Measurements from ENCODE around the gene SLC16A12. TPM values are rescaled to one million over a fixed set of nuclear protein-coding genes. Genes with fewer than 3 reads are reported as not detected.
A peak's percentile ranks its signal among the peaks of the same experiment; 100 is the strongest.

The SLC16A12 gene
- total RNA-seq, 1 experiment from 2014 or later = 1.0 TPM

GRCh38 chr10:89468191-89468965 lies 67.0 kb downstream of the SLC16A12 start:
- Mint-ChIP-seq H3K27me3 (ENCODE audit: unreplicated experiment) (no peaks in the 10 kb centered on the region), H3K27ac (ENCODE audit: unreplicated experiment) (peak overlapping the region; percentile 20), H3K4me1 (ENCODE audit: low read depth, unreplicated experiment) (peaks cover 51% of the 10 kb centered on the region), H3K4me3 (ENCODE audit: low read depth, unreplicated experiment) (peak overlapping the region; percentile 14), H3K9me3 (ENCODE audit: low read depth, unreplicated experiment) (no peaks in the 10 kb centered on the region), H3K36me3 (ENCODE audit: insufficient read depth, unreplicated experiment) (no peaks in the 10 kb centered on the region)
- intact Hi-C loops (cut with micrococcal nuclease; ENCODE audit: unreplicated experiment) = no loop called here
- CTCF ChIA-PET = interaction anchor here (1.5 kb wide), 1 partner anchor 81 kb away, joined by 3 read pairs; no protein-coding TSS in a partner anchor
- TF ChIP-seq, protein P1, sequence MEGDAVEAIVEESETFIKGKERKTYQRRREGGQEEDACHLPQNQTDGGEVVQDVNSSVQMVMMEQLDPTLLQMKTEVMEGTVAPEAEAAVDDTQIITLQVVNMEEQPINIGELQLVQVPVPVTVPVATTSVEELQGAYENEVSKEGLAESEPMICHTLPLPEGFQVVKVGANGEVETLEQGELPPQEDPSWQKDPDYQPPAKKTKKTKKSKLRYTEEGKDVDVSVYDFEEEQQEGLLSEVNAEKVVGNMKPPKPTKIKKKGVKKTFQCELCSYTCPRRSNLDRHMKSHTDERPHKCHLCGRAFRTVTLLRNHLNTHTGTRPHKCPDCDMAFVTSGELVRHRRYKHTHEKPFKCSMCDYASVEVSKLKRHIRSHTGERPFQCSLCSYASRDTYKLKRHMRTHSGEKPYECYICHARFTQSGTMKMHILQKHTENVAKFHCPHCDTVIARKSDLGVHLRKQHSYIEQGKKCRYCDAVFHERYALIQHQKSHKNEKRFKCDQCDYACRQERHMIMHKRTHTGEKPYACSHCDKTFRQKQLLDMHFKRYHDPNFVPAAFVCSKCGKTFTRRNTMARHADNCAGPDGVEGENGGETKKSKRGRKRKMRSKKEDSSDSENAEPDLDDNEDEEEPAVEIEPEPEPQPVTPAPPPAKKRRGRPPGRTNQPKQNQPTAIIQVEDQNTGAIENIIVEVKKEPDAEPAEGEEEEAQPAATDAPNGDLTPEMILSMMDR (IDR thresholded peaks at IDR 0.05; ENCODE audit: unreplicated experiment) = no peak
- BruUV-seq (replicated peaks) = no TSS peak
- DNase-seq = peak; percentile 28

GRCh38 chr10:89466599-89467035 lies 68.8 kb downstream of the SLC16A12 start:
- intact Hi-C loops (cut with micrococcal nuclease; ENCODE audit: unreplicated experiment) = loop anchor here (2.0 kb wide), 2 partner anchors 40 to 88 kb away; no protein-coding TSS in a partner anchor
- peak overlapping the region; percentile 54 for H3K27ac Mint-ChIP-seq (ENCODE audit: unreplicated experiment)
- no peaks in the 10 kb centered on the region for H3K9me3 Mint-ChIP-seq (ENCODE audit: low read depth, unreplicated experiment)
- CTCF ChIA-PET = interaction anchor here (1.2 to 1.6 kb wide), 3 partner anchors 83 to 89 kb away, joined by 3 to 10 read pairs (median 5); no protein-coding TSS in a partner anchor
- peak; percentile 51 for DNase-seq
- no TSS peak for BruUV-seq (replicated peaks)
- TF ChIP-seq, protein P1 (IDR thresholded peaks at IDR 0.05; ENCODE audit: unreplicated experiment) = no peak
- no peak overlapping the region for H3K4me3 Mint-ChIP-seq (ENCODE audit: low read depth, unreplicated experiment)
- H3K27me3 Mint-ChIP-seq (ENCODE audit: unreplicated experiment) = no peaks in the 10 kb centered on the region
- peaks cover 48% of the 10 kb centered on the region for H3K4me1 Mint-ChIP-seq (ENCODE audit: low read depth, unreplicated experiment)
- H3K36me3 Mint-ChIP-seq (ENCODE audit: insufficient read depth, unreplicated experiment) = no peaks in the 10 kb centered on the region

DNA sequence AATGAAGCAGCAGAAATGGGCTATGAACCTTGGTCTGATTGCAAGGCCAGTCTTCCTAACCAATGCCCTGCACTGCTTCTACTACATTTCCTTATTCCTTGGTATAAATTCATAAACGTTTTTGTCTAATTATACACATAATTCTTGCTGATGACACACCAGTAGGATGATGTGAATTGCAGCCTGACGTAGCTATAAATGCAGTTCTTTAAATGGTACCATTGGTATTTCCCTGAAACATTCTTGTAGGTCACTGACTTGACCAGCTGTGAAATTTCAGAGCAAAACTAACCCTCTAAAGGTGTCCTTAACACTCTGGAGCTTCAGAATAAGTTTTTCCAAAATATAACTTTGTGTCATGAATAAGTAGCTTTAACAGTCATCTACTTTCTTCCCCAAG lies 70.2 kb downstream of the SLC16A12 start:
- TF ChIP-seq, protein P1 (IDR thresholded peaks at IDR 0.05; ENCODE audit: unreplicated experiment) = no peak
- no peaks in the 10 kb centered on the region for H3K36me3 Mint-ChIP-seq (ENCODE audit: insufficient read depth, unreplicated experiment)
- peaks cover 35% of the 10 kb centered on the region for H3K4me1 Mint-ChIP-seq (ENCODE audit: low read depth, unreplicated experiment)
- CTCF ChIA-PET = no interaction called here
- no TSS peak for BruUV-seq (replicated peaks)
- H3K27ac Mint-ChIP-seq (ENCODE audit: unreplicated experiment) = no peak overlapping the region
- DNase-seq = no peak
- intact Hi-C loops (cut with micrococcal nuclease; ENCODE audit: unreplicated experiment) = no loop called here
- H3K27me3 Mint-ChIP-seq (ENCODE audit: unreplicated experiment) = no peaks in the 10 kb centered on the region
- no peak overlapping the region for H3K4me3 Mint-ChIP-seq (ENCODE audit: low read depth, unreplicated experiment)
- no peaks in the 10 kb centered on the region for H3K9me3 Mint-ChIP-seq (ENCODE audit: low read depth, unreplicated experiment)

- intact Hi-C loops (cut with micrococcal nuclease; ENCODE audit: unreplicated experiment) = no loop called here
- DNase-seq = no peak
- CTCF ChIA-PET = no interaction called here
- TF ChIP-seq, protein P1 (IDR thresholded peaks at IDR 0.05; ENCODE audit: unreplicated experiment) = no peak
- Mint-ChIP-seq H3K27ac (ENCODE audit: unreplicated experiment) (no peak overlapping the region), H3K4me3 (ENCODE audit: low read depth, unreplicated experiment) (no peak overlapping the region), H3K36me3 (ENCODE audit: insufficient read depth, unreplicated experiment) (no peaks in the 10 kb centered on the region), H3K27me3 (ENCODE audit: unreplicated experiment) (no peaks in the 10 kb centered on the region), H3K4me1 (ENCODE audit: low read depth, unreplicated experiment) (peaks cover 26% of the 10 kb centered on the region), H3K9me3 (ENCODE audit: low read depth, unreplicated experiment) (no peaks in the 10 kb centered on the region)
- no TSS peak for BruUV-seq (replicated peaks)
Observed at GRCh38 chr10:89463846-89464537, 71.4 kb downstream of the SLC16A12 start.
